ENCODE results near the gene TMCO1. TPM values are rescaled to one million over a fixed set of nuclear protein-coding genes. Genes with fewer than 3 reads are reported as not detected.
A peak's percentile ranks its signal among the peaks of the same experiment; 100 is the strongest.

Gene TMCO1
- total RNA-seq, 1 experiment from 2014 or later: 70.1 TPM

DNA sequence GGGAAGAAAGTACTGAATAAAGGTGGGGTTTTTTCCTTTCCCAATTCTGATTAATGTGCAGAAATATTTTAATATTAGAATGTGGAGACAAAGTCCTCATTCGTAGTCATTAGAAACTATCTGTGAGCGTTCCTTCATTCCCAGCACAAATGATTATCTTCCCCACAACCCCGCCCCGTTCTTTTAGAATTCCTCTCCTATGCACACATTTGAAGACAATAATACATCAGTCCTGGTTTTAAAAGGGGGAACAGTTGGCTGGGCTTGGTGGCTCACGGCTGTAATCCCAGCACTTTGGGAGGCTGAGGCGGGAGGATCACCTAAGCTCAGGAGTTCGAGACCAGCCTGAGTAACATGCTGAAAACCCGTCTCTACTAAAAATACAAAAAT, 71.2 kb downstream of the TMCO1 start:
- Histone ChIP-seq H3K27me3 (ENCODE audit: insufficient read depth, low read length) (no peaks in the 10 kb centered on the region), H2BK20ac (ENCODE audit: low read depth, low read length, poor library complexity, severe bottlenecking) (no peak overlapping the region), H3K18ac (ENCODE audit: insufficient read length, low read depth, low read length) (no peak overlapping the region), H3K9ac (ENCODE audit: extremely low read depth, insufficient read length, low read length) (peak overlapping the region; percentile 74), H3K4ac (ENCODE audit: low read depth, low read length) (no peak overlapping the region), H2AFZ (ENCODE audit: low read length) (no peak overlapping the region), H3K79me1 (ENCODE audit: insufficient read depth, low read depth, low read length, poor library complexity, severe bottlenecking) (no peaks in the 10 kb centered on the region), H3K23me2 (ENCODE audit: insufficient read length, low read depth, low read length, poor library complexity, severe bottlenecking) (no peaks in the 10 kb centered on the region), H3K23ac (ENCODE audit: insufficient read length, low read depth, low read length) (no peak overlapping the region), H4K5ac (ENCODE audit: insufficient read length, low read depth, low read length) (no peak overlapping the region), H3K27ac (ENCODE audit: insufficient read length, low read depth, low read length) (no peak overlapping the region), H3T11ph (ENCODE audit: low read length) (no peak overlapping the region), H3K56ac (ENCODE audit: insufficient read length, low read depth, low read length) (no peak overlapping the region), H2BK5ac (ENCODE audit: insufficient read length, low read length) (no peak overlapping the region), H2AK5ac (ENCODE audit: insufficient read length, low read length) (no peak overlapping the region), H4K8ac (replicated peaks; ENCODE audit: insufficient read length, low read depth, low read length) (no peak overlapping the region), H2BK15ac (ENCODE audit: low read depth, low read length) (no peak overlapping the region), H3K79me2 (ENCODE audit: insufficient read depth, low read length) (peaks cover 5% of the 10 kb centered on the region; the same call in 1 of the 2 replicates), H3K4me2 (ENCODE audit: insufficient read depth, insufficient read length, low read length) (peak overlapping the region; percentile 93), H3K4me1 (ENCODE audit: insufficient read depth, low read length) (no peaks in the 10 kb centered on the region), H4K20me1 (ENCODE audit: control insufficient read depth, insufficient read depth, insufficient read length) (no peaks in the 10 kb centered on the region), H2BK12ac (ENCODE audit: insufficient read length, low read depth, low read length) (no peak overlapping the region), H4K91ac (ENCODE audit: insufficient read length, low read depth, low read length) (no peak overlapping the region), H3K14ac (ENCODE audit: insufficient read depth, low read length) (no peak overlapping the region), H2BK120ac (ENCODE audit: low read depth, low read length, poor library complexity, severe bottlenecking) (no peak overlapping the region), H3K9me3 (ENCODE audit: control insufficient read depth, low read depth, low read length) (no peaks in the 10 kb centered on the region)
- Mint-ChIP-seq H3K27me3 (ENCODE audit: low read depth) (no peaks in the 10 kb centered on the region; the same call in none of the 2 replicates), H3K4me3 (peak overlapping the region; percentile 97 to 99), H3K4me1 (peaks cover 10 to 14% of the 10 kb centered on the region in 2 experiments), H3K36me3 (ENCODE audit: insufficient read depth in 1 of 3, low read depth in 3 of 3) (peaks cover 17 to 18% (median 18%) of the 10 kb centered on the region in 3 experiments; a peak in 6 of 7 replicates), H3K27ac (peak overlapping the region in 2 of 3 experiments; percentile 48 to 99; a peak in 2 of 7 replicates), H3K9me3 (peaks cover 4% of the 10 kb centered on the region in 2 experiments; a peak in 3 of 5 replicates)
- DNase-seq: no peak
- TF ChIP-seq, protein P1, sequence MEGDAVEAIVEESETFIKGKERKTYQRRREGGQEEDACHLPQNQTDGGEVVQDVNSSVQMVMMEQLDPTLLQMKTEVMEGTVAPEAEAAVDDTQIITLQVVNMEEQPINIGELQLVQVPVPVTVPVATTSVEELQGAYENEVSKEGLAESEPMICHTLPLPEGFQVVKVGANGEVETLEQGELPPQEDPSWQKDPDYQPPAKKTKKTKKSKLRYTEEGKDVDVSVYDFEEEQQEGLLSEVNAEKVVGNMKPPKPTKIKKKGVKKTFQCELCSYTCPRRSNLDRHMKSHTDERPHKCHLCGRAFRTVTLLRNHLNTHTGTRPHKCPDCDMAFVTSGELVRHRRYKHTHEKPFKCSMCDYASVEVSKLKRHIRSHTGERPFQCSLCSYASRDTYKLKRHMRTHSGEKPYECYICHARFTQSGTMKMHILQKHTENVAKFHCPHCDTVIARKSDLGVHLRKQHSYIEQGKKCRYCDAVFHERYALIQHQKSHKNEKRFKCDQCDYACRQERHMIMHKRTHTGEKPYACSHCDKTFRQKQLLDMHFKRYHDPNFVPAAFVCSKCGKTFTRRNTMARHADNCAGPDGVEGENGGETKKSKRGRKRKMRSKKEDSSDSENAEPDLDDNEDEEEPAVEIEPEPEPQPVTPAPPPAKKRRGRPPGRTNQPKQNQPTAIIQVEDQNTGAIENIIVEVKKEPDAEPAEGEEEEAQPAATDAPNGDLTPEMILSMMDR (conservative IDR thresholded peaks at IDR 0.05): no peak
- no CpG with 5 or more reads among the region's 8 CpGs for WGBS (ENCODE audit: extremely low coverage, insufficient read length, low lambda C conversion rate)
